Osteocyte (in vitro differentiated cells): ENCODE data around the gene CHST3. TPM values are rescaled to one million over a fixed set of nuclear protein-coding genes. Genes with fewer than 3 reads are reported as not detected.

ENCODE experiments used
- DNase-seq: peaks from one replicate; pipeline ENCODE4 v3.0.0; 2021; ENCODE audit warnings: mixed read lengths; ENCODE audit not compliant: unreplicated experiment; ENCODE audit errors: extremely low spot score
- H3K27ac Mint-ChIP-seq: one replicate; pipeline ENCODE4 v1.8.0; 2021; ENCODE audit warnings: mild to moderate bottlenecking, mixed read lengths; ENCODE audit not compliant: unreplicated experiment
- H3K27me3 Mint-ChIP-seq: one replicate; pipeline ENCODE4 v1.8.0; 2021; ENCODE audit warnings: mixed read lengths; ENCODE audit not compliant: unreplicated experiment
- H3K36me3 Mint-ChIP-seq: one replicate; pipeline ENCODE4 v1.8.0; 2021; ENCODE audit warnings: mixed read lengths; ENCODE audit not compliant: unreplicated experiment
- H3K4me1 Mint-ChIP-seq: one replicate; pipeline ENCODE4 v1.8.0; 2021; ENCODE audit warnings: mixed read lengths; ENCODE audit not compliant: unreplicated experiment
- H3K4me3 Mint-ChIP-seq: one replicate; pipeline ENCODE4 v1.8.0; 2021; ENCODE audit warnings: mild to moderate bottlenecking, moderate library complexity, mixed read lengths; ENCODE audit not compliant: unreplicated experiment
- H3K9me3 Mint-ChIP-seq: one replicate; pipeline ENCODE4 v1.8.0; 2021; ENCODE audit warnings: mixed read lengths; ENCODE audit not compliant: unreplicated experiment
- total RNA-seq: library from RNA; stranded (reverse); gene quantifications from 2 replicates; pipeline ENCODE4 v1.2.1, GENCODE V29; 2021
- TF ChIP-seq, protein P1 (sequence below): fragments of 200-600 bp; sonication (generic); IDR thresholded peaks from 2 replicates; pipeline ENCODE4 v1.5.0; 2021; ENCODE audit warnings: antibody characterized with exemption, mild to moderate bottlenecking, moderate library complexity

CHST3 gene
- total RNA-seq, 1 donor from 2014 or later = 35.0 TPM

DNA sequence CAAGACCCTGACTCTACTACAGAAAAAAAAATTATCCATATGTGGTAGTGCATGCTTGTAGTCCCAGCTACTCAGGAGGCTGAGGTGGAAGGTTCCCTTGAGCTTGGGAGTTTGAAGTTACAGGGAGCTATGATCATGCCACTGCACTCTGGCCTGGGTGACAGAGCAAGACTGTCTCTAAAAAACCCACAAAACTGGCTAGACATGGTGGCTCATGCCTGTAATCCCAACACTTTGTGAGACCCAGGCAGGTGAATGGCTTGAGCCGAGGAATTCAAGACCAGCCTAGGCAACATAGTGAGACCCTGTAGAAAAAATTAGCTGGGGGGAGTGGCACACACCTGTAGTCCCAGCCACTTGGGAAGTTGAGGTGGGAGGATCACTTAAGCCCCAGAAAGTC lies 32.9 kb upstream of the CHST3 start:
- Mint-ChIP-seq H3K4me1 (no peaks in the 10 kb centered on the region), H3K36me3 (no peaks in the 10 kb centered on the region), H3K9me3 (peaks cover 22% of the 10 kb centered on the region), H3K27me3 (peaks cover 25% of the 10 kb centered on the region), H3K27ac (no peak overlapping the region), H3K4me3 (no peak overlapping the region)
- TF ChIP-seq, protein P1, sequence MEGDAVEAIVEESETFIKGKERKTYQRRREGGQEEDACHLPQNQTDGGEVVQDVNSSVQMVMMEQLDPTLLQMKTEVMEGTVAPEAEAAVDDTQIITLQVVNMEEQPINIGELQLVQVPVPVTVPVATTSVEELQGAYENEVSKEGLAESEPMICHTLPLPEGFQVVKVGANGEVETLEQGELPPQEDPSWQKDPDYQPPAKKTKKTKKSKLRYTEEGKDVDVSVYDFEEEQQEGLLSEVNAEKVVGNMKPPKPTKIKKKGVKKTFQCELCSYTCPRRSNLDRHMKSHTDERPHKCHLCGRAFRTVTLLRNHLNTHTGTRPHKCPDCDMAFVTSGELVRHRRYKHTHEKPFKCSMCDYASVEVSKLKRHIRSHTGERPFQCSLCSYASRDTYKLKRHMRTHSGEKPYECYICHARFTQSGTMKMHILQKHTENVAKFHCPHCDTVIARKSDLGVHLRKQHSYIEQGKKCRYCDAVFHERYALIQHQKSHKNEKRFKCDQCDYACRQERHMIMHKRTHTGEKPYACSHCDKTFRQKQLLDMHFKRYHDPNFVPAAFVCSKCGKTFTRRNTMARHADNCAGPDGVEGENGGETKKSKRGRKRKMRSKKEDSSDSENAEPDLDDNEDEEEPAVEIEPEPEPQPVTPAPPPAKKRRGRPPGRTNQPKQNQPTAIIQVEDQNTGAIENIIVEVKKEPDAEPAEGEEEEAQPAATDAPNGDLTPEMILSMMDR = no peak
- DNase-seq = no peak

DNA sequence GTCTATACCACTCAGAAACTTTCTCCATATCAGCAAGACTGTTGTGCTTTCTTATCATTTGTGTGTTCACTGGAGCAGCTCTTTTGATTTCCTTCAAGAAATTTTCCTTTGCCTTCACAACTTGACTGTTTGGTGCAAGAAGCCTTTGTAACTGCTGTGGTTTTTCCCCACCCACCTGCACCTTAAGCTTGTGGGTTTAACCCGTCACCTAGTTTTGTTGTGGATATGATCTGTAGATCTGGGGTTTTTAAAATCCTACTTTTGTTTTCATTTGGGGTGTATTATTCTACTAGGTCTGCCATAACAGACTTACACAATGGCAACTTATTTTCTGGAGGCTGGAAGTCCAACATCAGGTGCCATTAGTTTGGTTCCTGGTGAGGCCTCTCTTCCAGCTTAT lies 30.5 kb upstream of the CHST3 start:
- no peaks in the 10 kb centered on the region for H3K36me3 Mint-ChIP-seq
- TF ChIP-seq, protein P1 = no peak
- peaks cover 20% of the 10 kb centered on the region for H3K27me3 Mint-ChIP-seq
- H3K27ac Mint-ChIP-seq = no peak overlapping the region
- no peaks in the 10 kb centered on the region for H3K4me1 Mint-ChIP-seq
- peaks cover 26% of the 10 kb centered on the region for H3K9me3 Mint-ChIP-seq
- no peak overlapping the region for H3K4me3 Mint-ChIP-seq
- DNase-seq = no peak

DNA sequence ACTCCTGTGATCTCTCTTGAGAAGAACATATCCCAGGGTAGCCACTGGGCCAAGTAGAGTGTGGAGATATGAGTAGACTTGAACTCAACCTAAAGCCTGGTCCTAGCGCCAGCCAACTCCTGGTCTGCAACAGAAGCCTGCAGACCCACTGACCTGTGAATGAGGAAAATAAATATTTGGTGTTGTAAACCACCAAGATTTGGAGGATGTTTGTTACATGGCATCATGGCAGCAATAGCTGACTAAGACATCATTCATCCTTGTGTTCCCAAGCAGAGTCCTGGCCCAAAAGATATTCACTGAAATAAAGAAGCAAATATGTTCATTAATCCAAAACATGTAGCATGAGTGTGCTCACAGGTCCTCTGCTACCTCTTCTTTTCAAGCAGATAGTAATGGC lies 26.0 kb upstream of the CHST3 start:
- Mint-ChIP-seq H3K36me3 (no peaks in the 10 kb centered on the region), H3K4me3 (no peak overlapping the region), H3K9me3 (peaks cover 17% of the 10 kb centered on the region), H3K27me3 (peaks cover 24% of the 10 kb centered on the region), H3K4me1 (no peaks in the 10 kb centered on the region), H3K27ac (no peak overlapping the region)
- no peak for DNase-seq
- TF ChIP-seq, protein P1 = no peak

DNA sequence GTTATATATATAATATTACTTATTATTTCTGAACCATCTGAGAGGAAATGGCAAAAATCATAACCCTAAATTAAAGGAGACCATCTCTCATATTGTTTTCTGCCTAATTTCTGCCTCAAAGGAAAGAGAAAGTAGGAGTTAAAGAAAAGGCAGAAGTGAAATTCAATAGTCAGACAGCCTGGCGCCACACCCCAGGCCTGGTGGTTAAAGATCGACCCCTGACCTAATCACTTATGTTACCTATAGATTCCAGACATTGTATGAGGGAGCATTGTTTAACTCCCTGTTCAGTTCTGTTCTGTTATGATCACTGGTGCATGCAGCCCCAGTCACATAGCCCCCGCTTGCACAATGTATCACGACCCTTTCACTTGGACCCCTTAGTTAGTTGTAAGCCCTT lies 24.9 kb upstream of the CHST3 start:
- Mint-ChIP-seq H3K27me3 (peaks cover 21% of the 10 kb centered on the region), H3K27ac (no peak overlapping the region), H3K4me3 (no peak overlapping the region), H3K36me3 (no peaks in the 10 kb centered on the region), H3K9me3 (peaks cover 12% of the 10 kb centered on the region), H3K4me1 (no peaks in the 10 kb centered on the region)
- no peak for DNase-seq
- TF ChIP-seq, protein P1 = no peak

DNA sequence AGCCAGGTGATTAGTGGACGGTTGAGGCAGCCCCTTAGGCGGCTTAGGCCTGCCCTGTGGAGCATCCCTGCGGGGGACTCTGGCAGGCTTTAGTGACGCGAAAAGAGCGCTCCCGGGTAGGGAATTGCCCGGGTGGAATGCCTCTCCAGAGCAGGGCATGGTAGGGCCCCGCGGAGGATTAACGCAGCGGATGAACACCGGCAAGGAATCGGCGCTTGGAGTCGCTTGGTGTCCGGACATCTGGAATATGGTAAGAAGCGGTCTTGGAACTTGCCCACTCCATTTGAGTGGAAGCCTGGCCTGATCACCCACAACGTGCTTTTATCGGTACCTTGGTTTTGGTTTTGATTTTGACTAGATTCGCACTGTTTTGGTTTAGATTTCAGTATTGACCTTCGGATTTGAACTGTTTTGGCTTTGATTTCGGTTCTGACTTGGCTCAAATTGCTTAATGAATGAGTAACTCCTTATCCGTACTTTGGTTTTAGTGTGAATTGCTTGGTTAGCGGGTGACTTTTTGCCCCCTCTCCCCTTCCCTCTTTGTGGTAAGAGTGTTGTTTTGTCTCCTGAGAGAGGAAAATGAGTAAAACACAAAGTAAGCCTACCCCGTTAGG lies 24.2 kb upstream of the CHST3 start:
- no peak overlapping the region for H3K27ac Mint-ChIP-seq
- TF ChIP-seq, protein P1 = no peak
- H3K9me3 Mint-ChIP-seq = peaks cover 12% of the 10 kb centered on the region
- H3K4me3 Mint-ChIP-seq = no peak overlapping the region
- no peaks in the 10 kb centered on the region for H3K36me3 Mint-ChIP-seq
- no peak for DNase-seq
- H3K4me1 Mint-ChIP-seq = no peaks in the 10 kb centered on the region
- peaks cover 21% of the 10 kb centered on the region for H3K27me3 Mint-ChIP-seq
